IMR-90 (cell line): ENCODE measurements around the gene IL1R2. TPM values are rescaled to one million over a fixed set of nuclear protein-coding genes. Genes with fewer than 3 reads are reported as not detected.

Experiments
- ATAC-seq: fragments of 200-7000 bp; cut with Tn5 transposase; 2 replicates; pipeline ENCODE4 v1.9.1; 2020; ENCODE audit warnings: low read depth, mild to moderate bottlenecking, moderate library complexity
- BruUV-seq: library from RNA; stranded (reverse); fragments of 400-500 nt; replicated peaks from 2 replicates; lab custom pipeline; 2021; lab: Mats Ljungman, UMichigan
- CTCF ChIA-PET: fragments of 300-600 bp; formaldehyde crosslinking; extraction: SDS; loops from one replicate; lab custom pipeline; 2021; ENCODE audit warnings: antibody characterized with exemption; lab: Yijun Ruan, JAX
- POLR2A ChIA-PET: fragments of 300-600 bp; sonication (Branson Sonifier 250); formaldehyde crosslinking; loops from one replicate; lab custom pipeline; 2022; ENCODE audit warnings: antibody characterized with exemption; ENCODE audit not compliant: unreplicated experiment; lab: Charles Lee
- DNase-seq: peaks from one replicate; pipeline ENCODE4 v3.0.0; 2013
- H2AFZ ChIP-seq: replicated peaks from 2 replicates; pipeline ENCODE3; 2013; ENCODE audit warnings: low read length, mild to moderate bottlenecking; ENCODE audit not compliant: poor library complexity
- H2AK5ac ChIP-seq: 2 replicates; pipeline ENCODE4 v1.6.1; 2013; ENCODE audit warnings: low read depth, low read length, inconsistent platforms
- H2AK9ac ChIP-seq: replicated peaks from 2 replicates; pipeline ENCODE3; 2013; ENCODE audit warnings: mild to moderate bottlenecking, low read depth, low read length, moderate library complexity; ENCODE audit not compliant: poor library complexity
- H2BK120ac ChIP-seq: 2 replicates; pipeline ENCODE4 v1.6.1; 2013; ENCODE audit warnings: low read depth, low read length, inconsistent platforms
- H2BK15ac ChIP-seq: 3 replicates; pipeline ENCODE4 v1.6.1; 2013; ENCODE audit warnings: low read depth, low read length, inconsistent platforms
- H2BK20ac ChIP-seq: 2 replicates; pipeline ENCODE4 v1.6.1; 2013; ENCODE audit warnings: low read depth, mild to moderate bottlenecking, inconsistent platforms, low read length, moderate library complexity
- H2BK5ac ChIP-seq: 2 replicates; pipeline ENCODE4 v1.6.1; 2013; ENCODE audit warnings: mild to moderate bottlenecking, low read depth, low read length, inconsistent platforms; ENCODE audit not compliant: poor library complexity, severe bottlenecking
- H3K14ac ChIP-seq: replicated peaks from 2 replicates; pipeline ENCODE4 v1.6.1; 2013; ENCODE audit warnings: low read depth, low read length, inconsistent platforms
- H3K18ac ChIP-seq: 2 replicates; pipeline ENCODE4 v1.6.1; 2013; ENCODE audit warnings: low read depth, low read length, control low read depth
- H3K23ac ChIP-seq: 2 replicates; pipeline ENCODE4 v1.6.1; 2013; ENCODE audit warnings: low read depth, low read length, inconsistent platforms
- H3K27ac ChIP-seq: 2 replicates; pipeline ENCODE4 v1.5.1; 2013; ENCODE audit warnings: mild to moderate bottlenecking, control low read depth, low read length; ENCODE audit not compliant: insufficient read depth
- H3K27me3 ChIP-seq: 2 replicates; pipeline ENCODE4 v1.6.1; 2013; ENCODE audit warnings: low read length; ENCODE audit not compliant: control insufficient read depth, insufficient read depth
- H3K36me3 ChIP-seq: 2 replicates; pipeline ENCODE4 v1.6.1; 2013; ENCODE audit warnings: low read length, mixed read lengths; ENCODE audit not compliant: control insufficient read depth, insufficient read depth
- H3K4ac ChIP-seq: 2 replicates; pipeline ENCODE4 v1.6.1; 2013; ENCODE audit warnings: low read depth, low read length, inconsistent platforms
- H3K4me1 ChIP-seq: 2 replicates; pipeline ENCODE4 v1.6.1; 2013; ENCODE audit warnings: low read length, mixed read lengths; ENCODE audit not compliant: control insufficient read depth, insufficient read depth
- H3K4me2 ChIP-seq: 2 replicates; pipeline ENCODE4 v1.6.1; 2013; ENCODE audit warnings: low read depth, mild to moderate bottlenecking, control low read depth, low read length, moderate library complexity
- H3K4me3 ChIP-seq: 2 replicates; pipeline ENCODE4 v1.5.1; 2013; ENCODE audit warnings: low read depth, mild to moderate bottlenecking, control low read depth, low read length, moderate library complexity; ENCODE audit not compliant: insufficient read depth
- H3K56ac ChIP-seq: 2 replicates; pipeline ENCODE4 v1.6.1; 2013; ENCODE audit warnings: low read length, inconsistent platforms; ENCODE audit not compliant: insufficient read depth; ENCODE audit errors: extremely low read depth
- H3K79me1 ChIP-seq, 2 experiments: 2 replicates each; pipeline ENCODE4 v1.6.1; 2013; ENCODE audit warnings: low read length in 2 of 2, inconsistent platforms in 1 of 2, low read depth in 1 of 2
- H3K9ac ChIP-seq: 2 replicates; pipeline ENCODE4 v1.6.1; 2013; ENCODE audit warnings: low read depth, low read length, control low read depth
- H3K9me1 ChIP-seq: 2 replicates; pipeline ENCODE4 v1.6.1; 2013; ENCODE audit warnings: low read length, inconsistent platforms; ENCODE audit not compliant: insufficient read depth
- H3K9me3 ChIP-seq: 2 replicates; pipeline ENCODE4 v1.6.1; 2013; ENCODE audit warnings: low read length; ENCODE audit not compliant: control insufficient read depth, insufficient read depth
- H4K20me1 ChIP-seq: 2 replicates; pipeline ENCODE4 v1.6.1; 2013; ENCODE audit warnings: low read length, inconsistent platforms; ENCODE audit not compliant: insufficient read depth
- H4K5ac ChIP-seq: 2 replicates; pipeline ENCODE4 v1.6.1; 2013; ENCODE audit warnings: mild to moderate bottlenecking, low read depth, low read length, control low read depth
- H4K8ac ChIP-seq, 2 experiments: 2 replicates each; pipeline ENCODE4 v1.6.1; 2013; ENCODE audit warnings: low read depth in 2 of 2, low read length in 2 of 2, control low read depth in 1 of 2, inconsistent platforms in 1 of 2
- H4K91ac ChIP-seq: 2 replicates; pipeline ENCODE4 v1.6.1; 2013; ENCODE audit warnings: low read depth, low read length, inconsistent platforms; ENCODE audit not compliant: insufficient read depth
- BHLHE40 ChIP-seq: fragments of 150-350 bp; IDR thresholded peaks from 2 replicates; pipeline ENCODE4 v1.6.1; 2016; ENCODE audit warnings: mild to moderate bottlenecking, low read depth, low read length
- FOS ChIP-seq: fragments of 150-350 bp; IDR thresholded peaks from 2 replicates; pipeline ENCODE4 v1.6.1; 2016; ENCODE audit warnings: low read depth, low read length
- MAZ ChIP-seq: IDR thresholded peaks from 2 replicates; pipeline ENCODE4 v1.6.1; 2012; ENCODE audit warnings: low read depth, mild to moderate bottlenecking, low read length, improper control_type of control experiment, moderate library complexity, borderline replicate concordance
- NFE2L2 ChIP-seq: fragments of 150-350 bp; IDR thresholded peaks from 2 replicates; pipeline ENCODE4 v1.6.1; 2016; ENCODE audit warnings: low read depth, mild to moderate bottlenecking, low read length
- POLR2A ChIP-seq: IDR thresholded peaks from 2 replicates; pipeline ENCODE4 v1.6.1; 2012; ENCODE audit warnings: mild to moderate bottlenecking, low read depth, low read length
- RCOR1 ChIP-seq: IDR thresholded peaks from 2 replicates; pipeline ENCODE4 v1.6.1; 2012; ENCODE audit warnings: mild to moderate bottlenecking, low read length, improper control_type of control experiment; ENCODE audit not compliant: insufficient replicate concordance
- SMC3 ChIP-seq: fragments of 150-350 bp; IDR thresholded peaks from 2 replicates; pipeline ENCODE4 v1.6.1; 2016; ENCODE audit warnings: low read depth, mild to moderate bottlenecking, antibody characterized with exemption, low read length, moderate library complexity
- WGBS, 2 experiments: methylation state at CpG; one replicate each; pipeline versions ENCODE4 v1.1.5 to v1.1.7; 2013; ENCODE audit warnings: missing lambda C conversion rate in 2 of 2; ENCODE audit not compliant: insufficient read length in 1 of 2; ENCODE audit errors: extremely low coverage in 2 of 2; 5-methylcytosine and 5-hydroxymethylcytosine counted together
- dilution Hi-C: fragments of 300-500 bp; cut with HindIII; formaldehyde crosslinking; loops from one replicate; pipeline ENCODE4 v1.14.3; 2018; ENCODE audit warnings: low sequenced_read_pairs; ENCODE audit not compliant: unreplicated experiment
- in situ Hi-C: fragments of 300-500 bp; cut with MboI; formaldehyde crosslinking; loops from 3 replicates; pipeline ENCODE4 v1.14.3; 2019; ENCODE audit warnings: low sequenced_read_pairs, inconsistent platforms, mixed read lengths
- intact Hi-C: fragments of 100-400 bp; cut with micrococcal nuclease; formaldehyde crosslinking; loops from 2 replicates; pipeline ENCODE4 v1.10.0; 2022
- polyA plus RNA-seq, 3 experiments: library from polyadenylated mRNA; depleted of rRNA; stranded (reverse); fragments of >200 nt; gene quantifications; 2 replicates each; pipeline ENCODE4 v1.2.3, GENCODE V29; 2012; ENCODE audit warnings: low replicate concordance in 1 of 3
- total RNA-seq: library from RNA; depleted of rRNA; stranded (reverse); fragments of >200 nt; gene quantifications from 2 replicates; pipeline ENCODE4 v1.2.3, GENCODE V29; 2012
- TF ChIP-seq, protein P1 (sequence below): fragments of 150-350 bp; IDR thresholded peaks from 2 replicates; pipeline ENCODE4 v1.6.1; 2017; ENCODE audit warnings: mild to moderate bottlenecking, antibody characterized with exemption, low read length, low read depth
- TF ChIP-seq, protein P2 (sequence below): conservative IDR thresholded peaks from 2 replicates; pipeline ENCODE4 v1.5.1; 2012; ENCODE audit warnings: mild to moderate bottlenecking, low read depth, low read length, improper control_type of control experiment

The IL1R2 gene
- total and polyA plus RNA-seq, 2 of the 4 experiments (the other 2 are of a cell fraction) = not detected

DNA sequence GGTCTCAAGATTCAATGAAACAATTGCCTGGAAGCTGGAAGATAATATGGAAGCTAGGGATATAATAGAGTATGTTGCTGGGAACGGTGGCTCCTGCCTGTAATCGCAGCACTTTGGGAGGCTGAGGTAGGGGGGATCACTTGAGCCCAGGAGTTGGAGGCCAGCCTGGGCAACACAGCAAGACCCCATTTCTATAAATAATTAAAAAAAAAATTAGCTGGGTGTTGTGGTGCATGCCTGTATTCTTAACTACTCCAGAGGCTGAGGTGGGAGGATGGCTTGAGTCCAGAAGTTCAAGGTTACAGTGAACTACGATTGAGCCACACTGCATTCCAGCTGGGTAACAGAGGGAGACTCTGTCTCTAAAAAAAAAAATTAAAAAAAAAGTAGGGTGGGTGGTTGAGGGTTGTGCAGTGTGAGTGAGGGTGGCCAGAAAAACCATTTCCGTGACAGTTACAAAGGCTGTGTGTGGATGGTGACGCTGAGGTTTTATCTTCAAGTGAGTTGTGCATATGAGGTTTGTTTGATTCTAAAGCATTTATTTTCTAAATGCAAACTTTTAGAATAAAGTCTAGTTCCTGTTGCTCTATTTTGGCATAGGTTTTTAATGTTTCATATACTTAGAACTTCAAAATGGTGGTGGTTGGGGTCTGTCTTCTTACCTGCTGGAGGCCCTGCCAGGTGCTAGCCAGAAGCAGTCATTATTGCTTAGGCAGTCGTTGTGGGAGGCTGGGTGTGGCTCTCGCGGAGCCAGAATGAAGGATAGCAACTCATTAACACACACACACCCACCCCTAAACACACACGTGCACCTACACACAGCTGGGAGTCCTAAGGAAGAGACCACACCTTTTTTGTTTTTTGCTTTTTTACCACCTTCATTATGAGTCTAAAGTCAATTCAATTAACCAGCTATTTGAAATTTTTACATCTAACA is 4.7 kb upstream of the IL1R2 start:
- in situ Hi-C loops (no loop called here), dilution Hi-C loops (no loop called here), intact Hi-C loops (no loop called here)
- no peak overlapping the region for H3K56ac ChIP-seq
- H4K20me1 ChIP-seq = no peaks in the 10 kb centered on the region
- H3K27ac ChIP-seq = no peak overlapping the region
- H2BK20ac ChIP-seq = no peak overlapping the region
- H3K79me1 ChIP-seq = no peaks in the 10 kb centered on the region
- H2AK9ac ChIP-seq = no peak overlapping the region
- no peak overlapping the region for H4K91ac ChIP-seq
- H3K4ac ChIP-seq = no peak overlapping the region
- no peak overlapping the region for H2BK15ac ChIP-seq
- no peaks in the 10 kb centered on the region for H3K9me1 ChIP-seq
- H3K9me3 ChIP-seq = no peaks in the 10 kb centered on the region
- H3K36me3 ChIP-seq = no peaks in the 10 kb centered on the region
- H2BK5ac ChIP-seq = no peak overlapping the region
- no peak for ATAC-seq
- no peak overlapping the region for H2AK5ac ChIP-seq
- no peak overlapping the region for H3K4me3 ChIP-seq
- no peak overlapping the region for H3K23ac ChIP-seq
- no peak overlapping the region for H3K9ac ChIP-seq
- no peak overlapping the region for H4K5ac ChIP-seq
- no peak overlapping the region for H3K4me2 ChIP-seq
- no TSS peak for BruUV-seq
- no peak overlapping the region for H2BK120ac ChIP-seq
- H2AFZ ChIP-seq = no peak overlapping the region
- H3K14ac ChIP-seq = no peak overlapping the region
- ChIA-PET CTCF (interaction anchor here (0.5 to 2.3 kb wide), 2 partner anchors 19 to 70 kb away, joined by 3 to 11 read pairs; no protein-coding TSS in a partner anchor), POLR2A (no interaction called here)
- DNase-seq = no peak
- no peak overlapping the region for H4K8ac ChIP-seq
- TF ChIP-seq FOS (no peak), SMC3 (no peak), NFE2L2 (no peak), POLR2A (no peak), RCOR1 (no peak), BHLHE40 (no peak), MAZ (no peak)
- TF ChIP-seq, protein P1, sequence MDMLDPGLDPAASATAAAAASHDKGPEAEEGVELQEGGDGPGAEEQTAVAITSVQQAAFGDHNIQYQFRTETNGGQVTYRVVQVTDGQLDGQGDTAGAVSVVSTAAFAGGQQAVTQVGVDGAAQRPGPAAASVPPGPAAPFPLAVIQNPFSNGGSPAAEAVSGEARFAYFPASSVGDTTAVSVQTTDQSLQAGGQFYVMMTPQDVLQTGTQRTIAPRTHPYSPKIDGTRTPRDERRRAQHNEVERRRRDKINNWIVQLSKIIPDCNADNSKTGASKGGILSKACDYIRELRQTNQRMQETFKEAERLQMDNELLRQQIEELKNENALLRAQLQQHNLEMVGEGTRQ = no peak
- TF ChIP-seq, protein P2, sequence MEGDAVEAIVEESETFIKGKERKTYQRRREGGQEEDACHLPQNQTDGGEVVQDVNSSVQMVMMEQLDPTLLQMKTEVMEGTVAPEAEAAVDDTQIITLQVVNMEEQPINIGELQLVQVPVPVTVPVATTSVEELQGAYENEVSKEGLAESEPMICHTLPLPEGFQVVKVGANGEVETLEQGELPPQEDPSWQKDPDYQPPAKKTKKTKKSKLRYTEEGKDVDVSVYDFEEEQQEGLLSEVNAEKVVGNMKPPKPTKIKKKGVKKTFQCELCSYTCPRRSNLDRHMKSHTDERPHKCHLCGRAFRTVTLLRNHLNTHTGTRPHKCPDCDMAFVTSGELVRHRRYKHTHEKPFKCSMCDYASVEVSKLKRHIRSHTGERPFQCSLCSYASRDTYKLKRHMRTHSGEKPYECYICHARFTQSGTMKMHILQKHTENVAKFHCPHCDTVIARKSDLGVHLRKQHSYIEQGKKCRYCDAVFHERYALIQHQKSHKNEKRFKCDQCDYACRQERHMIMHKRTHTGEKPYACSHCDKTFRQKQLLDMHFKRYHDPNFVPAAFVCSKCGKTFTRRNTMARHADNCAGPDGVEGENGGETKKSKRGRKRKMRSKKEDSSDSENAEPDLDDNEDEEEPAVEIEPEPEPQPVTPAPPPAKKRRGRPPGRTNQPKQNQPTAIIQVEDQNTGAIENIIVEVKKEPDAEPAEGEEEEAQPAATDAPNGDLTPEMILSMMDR = no peak
- no peaks in the 10 kb centered on the region for H3K4me1 ChIP-seq
- H3K18ac ChIP-seq = no peak overlapping the region
- H3K27me3 ChIP-seq = peaks cover 36% of the 10 kb centered on the region
- 29% methylated on average over 1 of the region's 9 CpGs; no CpG with 5 or more reads in 1 of the 2 experiments for WGBS, 2 experiments
